Astrocyte (in vitro differentiated cells and primary cell): ENCODE data around the gene LYSET. TPM values are rescaled to one million over a fixed set of nuclear protein-coding genes. Genes with fewer than 3 reads are reported as not detected.

Experiments
- DNase-seq: peaks from one replicate; pipeline ENCODE4 v3.0.0-alpha.2; 2010; ENCODE audit warnings: low read depth
- FAIRE-seq: peaks from 2 replicates; lab custom pipeline; 2011; peaks lifted over from hg19 to GRCh38; lab: Jason Lieb, UNC
- H2AFZ ChIP-seq: 2 replicates; pipeline ENCODE4 v1.6.0; 2012; ENCODE audit warnings: low read depth, low read length, inconsistent platforms
- H3K27ac ChIP-seq: 2 replicates; pipeline ENCODE4 v1.5.1; 2011; ENCODE audit warnings: low read depth, low read length, inconsistent platforms
- H3K27me3 ChIP-seq: 2 replicates; pipeline ENCODE4 v1.6.0; 2011; ENCODE audit warnings: low read length, inconsistent platforms; ENCODE audit not compliant: insufficient read depth
- H3K36me3 ChIP-seq: 2 replicates; pipeline ENCODE4 v1.5.1; 2011; ENCODE audit warnings: low read length, inconsistent platforms; ENCODE audit not compliant: insufficient read depth
- H3K4me1 ChIP-seq: 2 replicates; pipeline ENCODE4 v1.5.1; 2011; ENCODE audit warnings: low read length, inconsistent platforms; ENCODE audit not compliant: insufficient read depth
- H3K4me2 ChIP-seq: 2 replicates; pipeline ENCODE4 v1.6.0; 2012; ENCODE audit warnings: low read length, inconsistent platforms
- H3K4me3 ChIP-seq: 2 replicates; pipeline ENCODE4 v1.5.1; 2011; ENCODE audit warnings: low read depth, mild to moderate bottlenecking, low read length, inconsistent platforms; ENCODE audit not compliant: insufficient read depth
- H3K79me2 ChIP-seq: 2 replicates; pipeline ENCODE4 v1.6.0; 2012; ENCODE audit warnings: mild to moderate bottlenecking, low read length, inconsistent platforms; ENCODE audit not compliant: insufficient read depth
- H3K9ac ChIP-seq: 2 replicates; pipeline ENCODE4 v1.6.0; 2012; ENCODE audit warnings: mild to moderate bottlenecking, low read length, inconsistent platforms
- H3K9me3 ChIP-seq: 2 replicates; pipeline ENCODE4 v1.5.1; 2012; ENCODE audit warnings: low read depth, mild to moderate bottlenecking, low read length, inconsistent platforms; ENCODE audit not compliant: insufficient read depth
- H4K20me1 ChIP-seq: 2 replicates; pipeline ENCODE4 v1.6.0; 2012; ENCODE audit warnings: low read length, inconsistent platforms; ENCODE audit not compliant: insufficient read depth
- H3K27ac Mint-ChIP-seq: one replicate; pipeline ENCODE4 v1.8.0; 2021; ENCODE audit warnings: mild to moderate bottlenecking, mixed read lengths; ENCODE audit not compliant: unreplicated experiment
- H3K27me3 Mint-ChIP-seq: one replicate; pipeline ENCODE4 v1.8.0; 2021; ENCODE audit warnings: low read depth, mixed read lengths; ENCODE audit not compliant: unreplicated experiment
- H3K36me3 Mint-ChIP-seq: one replicate; pipeline ENCODE4 v1.8.0; 2021; ENCODE audit warnings: low read depth, mixed read lengths; ENCODE audit not compliant: unreplicated experiment
- H3K4me1 Mint-ChIP-seq: one replicate; pipeline ENCODE4 v1.8.0; 2021; ENCODE audit warnings: low read depth, mixed read lengths; ENCODE audit not compliant: unreplicated experiment
- H3K4me3 Mint-ChIP-seq: one replicate; pipeline ENCODE4 v1.8.0; 2021; ENCODE audit warnings: mild to moderate bottlenecking, moderate library complexity, mixed read lengths; ENCODE audit not compliant: unreplicated experiment
- H3K9me3 Mint-ChIP-seq: one replicate; pipeline ENCODE4 v1.8.0; 2021; ENCODE audit warnings: mild to moderate bottlenecking, mixed read lengths; ENCODE audit not compliant: unreplicated experiment
- CTCF ChIP-seq: IDR thresholded peaks from 2 replicates; pipeline ENCODE4 v1.5.1; 2011; ENCODE audit warnings: low read depth, mild to moderate bottlenecking, inconsistent platforms, low read length, moderate library complexity; ENCODE audit not compliant: insufficient read depth
- EZH2 ChIP-seq: IDR thresholded peaks from 2 replicates; pipeline ENCODE4 v1.6.1; 2012; ENCODE audit warnings: mild to moderate bottlenecking, low read length, inconsistent platforms; ENCODE audit not compliant: insufficient read depth
- total RNA-seq: library from RNA; stranded (reverse); gene quantifications from 2 replicates; pipeline ENCODE4 v1.2.1, GENCODE V29; 2021

Gene LYSET
- total RNA-seq, 1 donor from 2014 or later = 9.8 TPM

DNA sequence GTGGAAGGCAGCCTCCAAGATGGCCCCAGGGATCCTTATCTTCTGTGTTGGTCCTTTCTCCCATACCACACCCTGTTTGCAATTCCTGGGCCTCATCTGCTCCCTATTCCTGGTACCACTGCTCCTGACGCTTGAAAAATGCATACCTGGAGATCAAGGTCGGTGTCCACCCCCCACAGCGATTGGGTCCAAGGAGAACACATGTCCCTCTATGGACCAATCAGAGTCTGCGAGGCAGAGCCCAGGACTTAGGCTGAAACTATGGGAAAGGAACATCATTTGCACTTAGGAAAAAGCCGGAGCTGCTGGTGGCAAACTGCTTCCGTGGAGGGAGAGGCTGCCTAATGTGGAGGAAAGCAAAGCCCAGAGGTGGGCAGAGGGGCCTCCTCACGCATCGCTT, 36.1 kb upstream of the LYSET start:
- H3K9me3 ChIP-seq = no peaks in the 10 kb centered on the region
- H3K27me3 ChIP-seq = peaks cover 3% of the 10 kb centered on the region
- no peaks in the 10 kb centered on the region for H3K79me2 ChIP-seq
- Mint-ChIP-seq H3K4me1 (no peaks in the 10 kb centered on the region), H3K27me3 (peaks cover 15% of the 10 kb centered on the region), H3K9me3 (no peaks in the 10 kb centered on the region), H3K36me3 (no peaks in the 10 kb centered on the region), H3K27ac (no peak overlapping the region), H3K4me3 (no peak overlapping the region)
- FAIRE-seq (no peak), DNase-seq (no peak)
- H3K36me3 ChIP-seq = no peaks in the 10 kb centered on the region
- no peak overlapping the region for H3K9ac ChIP-seq
- H3K27ac ChIP-seq = no peak overlapping the region
- H2AFZ ChIP-seq = no peak overlapping the region
- no peak overlapping the region for H3K4me3 ChIP-seq
- H3K4me2 ChIP-seq = no peak overlapping the region
- no peaks in the 10 kb centered on the region for H4K20me1 ChIP-seq
- no peaks in the 10 kb centered on the region for H3K4me1 ChIP-seq
- TF ChIP-seq EZH2 = no peak
- TF ChIP-seq CTCF = no peak

- H3K36me3 ChIP-seq = no peaks in the 10 kb centered on the region
- H3K4me2 ChIP-seq = no peak overlapping the region
- H3K4me1 Mint-ChIP-seq = no peaks in the 10 kb centered on the region
- no peak overlapping the region for H2AFZ ChIP-seq
- H3K27me3 ChIP-seq = peaks cover 3% of the 10 kb centered on the region
- H3K36me3 Mint-ChIP-seq = no peaks in the 10 kb centered on the region
- TF ChIP-seq CTCF (no peak), EZH2 (no peak)
- H3K27ac Mint-ChIP-seq = no peak overlapping the region
- DNase-seq (no peak), FAIRE-seq (no peak)
- H3K4me3 ChIP-seq = no peak overlapping the region
- H3K9ac ChIP-seq = no peak overlapping the region
- H3K4me1 ChIP-seq = no peaks in the 10 kb centered on the region
- H3K4me3 Mint-ChIP-seq = no peak overlapping the region
- no peaks in the 10 kb centered on the region for H3K79me2 ChIP-seq
- no peaks in the 10 kb centered on the region for H4K20me1 ChIP-seq
- no peak overlapping the region for H3K27ac ChIP-seq
- H3K27me3 Mint-ChIP-seq = peaks cover 9% of the 10 kb centered on the region
- H3K9me3 Mint-ChIP-seq = no peaks in the 10 kb centered on the region
- H3K9me3 ChIP-seq = no peaks in the 10 kb centered on the region
Observed at GRCh38 chr14:93150227-93151208, 34.6 kb upstream of the LYSET start.

- Mint-ChIP-seq H3K9me3 (no peaks in the 10 kb centered on the region), H3K27ac (no peak overlapping the region), H3K4me1 (no peaks in the 10 kb centered on the region), H3K36me3 (no peaks in the 10 kb centered on the region), H3K4me3 (no peak overlapping the region), H3K27me3 (peaks cover 6% of the 10 kb centered on the region)
- Histone ChIP-seq H3K4me1 (no peaks in the 10 kb centered on the region), H3K27ac (no peak overlapping the region), H3K4me3 (no peak overlapping the region), H2AFZ (no peak overlapping the region), H3K79me2 (no peaks in the 10 kb centered on the region), H4K20me1 (no peaks in the 10 kb centered on the region), H3K36me3 (no peaks in the 10 kb centered on the region), H3K4me2 (no peak overlapping the region), H3K9me3 (no peaks in the 10 kb centered on the region), H3K9ac (no peak overlapping the region), H3K27me3 (peaks cover 3% of the 10 kb centered on the region)
- DNase-seq (no peak), FAIRE-seq (no peak)
- TF ChIP-seq CTCF = no peak
- TF ChIP-seq EZH2 = no peak
Observed at GRCh38 chr14:93153121-93153520, 32.0 kb upstream of the LYSET start.
